ENCODE results near the gene ANKRD11.

DNA sequence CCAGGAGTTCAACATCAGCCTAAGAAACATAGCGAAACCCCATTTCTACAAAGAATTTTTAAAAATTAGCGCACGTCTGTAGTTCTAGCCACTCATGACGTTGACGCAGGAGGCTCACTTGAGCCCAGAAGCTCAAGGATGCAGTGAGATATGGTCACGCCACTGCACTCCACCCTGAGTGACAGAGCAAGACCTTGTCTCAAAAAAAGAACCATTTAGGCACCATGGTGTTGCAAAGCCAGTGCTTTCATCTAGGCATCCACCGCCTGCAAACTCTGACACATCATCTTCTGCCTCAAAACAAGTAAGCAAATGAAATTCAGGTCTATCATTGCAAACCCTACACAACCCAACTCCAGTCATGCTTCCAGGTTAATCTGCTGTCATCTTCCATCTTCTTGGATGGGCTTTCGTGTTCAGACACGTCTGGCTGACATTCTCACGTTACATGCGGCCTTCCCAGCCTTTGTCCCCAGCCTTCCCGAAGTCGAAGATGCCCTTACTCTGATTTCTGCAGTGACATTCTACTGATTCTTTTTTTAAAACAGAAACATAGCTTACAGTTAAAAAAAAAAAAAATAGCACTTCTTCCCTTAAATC lies 8.9 kb downstream of the ANKRD11 start:
- TF ChIP-seq SUZ12 (IDR thresholded peaks at IDR 0.05; ENCODE audit: extremely low read depth, insufficient read depth, insufficient read length) (no peak), ZNF274 (IDR thresholded peaks at IDR 0.05; ENCODE audit: low read depth, low read length) (no peak), YY1 (IDR thresholded peaks at IDR 0.05; ENCODE audit: insufficient read depth, insufficient read length) (no peak)
